Esophagus squamous epithelium (tissue), 4 donors: ENCODE data around the gene PI4KA.

Experiments used
- POLR2A ChIP-seq, 4 donors: fragments of 450-650 bp; IDR thresholded peaks; one replicate each; pipeline ENCODE4 v1.6.1; 2017; ENCODE audit warnings: antibody characterized with exemption in 4 of 4, mild to moderate bottlenecking in 4 of 4, moderate library complexity in 3 of 4
- TF ChIP-seq, protein P1 (sequence below), 6 experiments: fragments of 450-650 bp in 4 of 6; fragments of 200-600 bp in 2 of 6; sonication (generic) in 2 of 6; IDR thresholded peaks; one replicate each; pipeline ENCODE4 v1.5.1; 2016 to 2019; ENCODE audit warnings: antibody characterized with exemption in 6 of 6, mild to moderate bottlenecking in 4 of 6, moderate library complexity in 4 of 6

DNA sequence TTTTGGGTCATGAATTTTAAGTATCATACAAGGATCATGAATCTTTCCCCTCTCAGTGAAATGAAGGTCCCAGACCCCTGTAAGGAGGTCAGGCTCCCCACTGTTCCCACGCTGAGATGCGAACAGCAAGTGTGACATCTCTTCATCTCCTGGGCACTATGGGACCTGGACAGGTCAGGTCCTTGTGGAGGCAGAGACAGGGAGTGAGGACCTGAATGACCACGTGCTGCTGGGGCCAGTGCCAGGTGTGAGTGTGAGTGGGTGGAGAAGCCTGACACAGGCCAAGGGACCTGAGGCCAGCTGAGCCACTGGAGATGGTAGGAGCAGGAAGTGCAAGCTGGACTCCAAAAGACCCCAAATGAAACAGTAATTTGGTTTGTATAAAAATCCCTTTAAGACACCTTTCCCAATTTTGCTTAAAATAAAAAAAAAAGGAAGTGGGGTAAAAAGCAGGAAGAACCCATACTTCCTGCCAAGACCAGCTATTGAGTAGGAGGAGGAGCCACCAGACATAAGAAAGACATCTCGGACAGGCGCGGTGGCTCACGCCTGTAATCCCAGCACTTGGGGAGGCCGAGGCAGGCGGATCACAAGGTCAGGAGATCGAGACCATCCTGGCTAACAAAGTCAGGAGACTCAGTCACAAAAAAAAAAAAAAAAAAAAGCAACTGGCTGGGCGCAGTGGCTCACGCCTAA is 120.1 kb downstream of the PI4KA start:
- TF ChIP-seq, protein P1, sequence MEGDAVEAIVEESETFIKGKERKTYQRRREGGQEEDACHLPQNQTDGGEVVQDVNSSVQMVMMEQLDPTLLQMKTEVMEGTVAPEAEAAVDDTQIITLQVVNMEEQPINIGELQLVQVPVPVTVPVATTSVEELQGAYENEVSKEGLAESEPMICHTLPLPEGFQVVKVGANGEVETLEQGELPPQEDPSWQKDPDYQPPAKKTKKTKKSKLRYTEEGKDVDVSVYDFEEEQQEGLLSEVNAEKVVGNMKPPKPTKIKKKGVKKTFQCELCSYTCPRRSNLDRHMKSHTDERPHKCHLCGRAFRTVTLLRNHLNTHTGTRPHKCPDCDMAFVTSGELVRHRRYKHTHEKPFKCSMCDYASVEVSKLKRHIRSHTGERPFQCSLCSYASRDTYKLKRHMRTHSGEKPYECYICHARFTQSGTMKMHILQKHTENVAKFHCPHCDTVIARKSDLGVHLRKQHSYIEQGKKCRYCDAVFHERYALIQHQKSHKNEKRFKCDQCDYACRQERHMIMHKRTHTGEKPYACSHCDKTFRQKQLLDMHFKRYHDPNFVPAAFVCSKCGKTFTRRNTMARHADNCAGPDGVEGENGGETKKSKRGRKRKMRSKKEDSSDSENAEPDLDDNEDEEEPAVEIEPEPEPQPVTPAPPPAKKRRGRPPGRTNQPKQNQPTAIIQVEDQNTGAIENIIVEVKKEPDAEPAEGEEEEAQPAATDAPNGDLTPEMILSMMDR (IDR thresholded peaks at IDR 0.05) = no peak
- TF ChIP-seq POLR2A (IDR thresholded peaks at IDR 0.05) = no peak
